Right renal pelvis (tissue), 4 donors: ENCODE measurements around the gene SMC3. TPM values are rescaled to one million over a fixed set of nuclear protein-coding genes. Genes with fewer than 3 reads are reported as not detected.
"Not testable (repeated sequence)": the region's sequence is repeated elsewhere in the genome, so short reads cannot be mapped to it uniquely, and the experiment has no call there.

ENCODE experiments used
- DNase-seq, 4 donors: peaks; one replicate each; pipeline ENCODE4 v3.0.0-alpha.2; 2013; ENCODE audit warnings: low read depth in 4 of 4, low spot score in 3 of 4, missing footprints in 1 of 4
- polyA plus RNA-seq, 4 donors: library from polyadenylated mRNA; unstranded; fragments of 120-200 nt; gene quantifications; one replicate each; pipeline ENCODE4 v1.2.1, GENCODE V29; 2013; ENCODE audit not compliant: insufficient read length in 4 of 4

SMC3 gene
- 100 to 1,000 TPM in 1 of 4 donors, 10 to 100 TPM in 3; 81.5 to 104 (median 98.7) TPM for polyA plus RNA-seq

GRCh38 chr10:110567201-110568054, at the start of gene SMC3:
TSS of gene SMC3 (plus strand) at chr10:110567695. CDS start at chr10:110567817, 122 bp downstream.
- peak; percentile 90 to 97 (median 92) for DNase-seq

GRCh38 chr10:110522365-110522988, 45.0 kb upstream of the SMC3 start:
- DNase-seq: no peak

GRCh38 chr10:110523736-110524135, 43.8 kb upstream of the SMC3 start:
- no peak for DNase-seq

GRCh38 chr10:110524179-110524858, 43.2 kb upstream of the SMC3 start:
- DNase-seq: no peak

GRCh38 chr10:110524859-110525232, 42.6 kb upstream of the SMC3 start:
- no peak for DNase-seq

GRCh38 chr10:110525349-110526260, 41.9 kb upstream of the SMC3 start:
- no peak for DNase-seq

- no peak for DNase-seq
Measured at GRCh38 chr10:110527731-110528171, 39.7 kb upstream of the SMC3 start.

GRCh38 chr10:110528224-110528996, 39.1 kb upstream of the SMC3 start:
- no peak for DNase-seq

- DNase-seq: not testable (repeated sequence)
Measured at GRCh38 chr10:110528997-110529524, 38.4 kb upstream of the SMC3 start.

GRCh38 chr10:110529596-110530011, 37.9 kb upstream of the SMC3 start:
- DNase-seq: no peak

GRCh38 chr10:110530131-110530831, 37.2 kb upstream of the SMC3 start:
- DNase-seq: no peak

- no peak for DNase-seq
Measured at GRCh38 chr10:110531687-110532086, 35.8 kb upstream of the SMC3 start.

GRCh38 chr10:110532628-110533027, 34.9 kb upstream of the SMC3 start:
- not testable (repeated sequence) for DNase-seq

GRCh38 chr10:110533149-110533548, 34.3 kb upstream of the SMC3 start:
- no peak for DNase-seq

- no peak for DNase-seq
Measured at GRCh38 chr10:110534571-110534970, 32.9 kb upstream of the SMC3 start.

- no peak for DNase-seq
Measured at GRCh38 chr10:110535958-110536891, 31.3 kb upstream of the SMC3 start.

GRCh38 chr10:110539091-110539490, 28.4 kb upstream of the SMC3 start:
- DNase-seq: no peak
